MM.1S (cell line): ENCODE results near the gene UPP1.

Experiments
- CTCF ChIP-seq: fragments of 300-600 bp; sonication (generic); IDR thresholded peaks from 2 replicates; pipeline ENCODE4 v1.5.1; 2016; ENCODE audit warnings: antibody characterized with exemption, low read length, mixed read lengths
- EZH2 ChIP-seq: fragments of 300-600 bp; sonication (generic); optimal IDR thresholded peaks from 2 replicates; pipeline ENCODE3; 2017; ENCODE audit warnings: low read depth, mild to moderate bottlenecking, antibody characterized with exemption, low read length, mixed read lengths
- EZH2phosphoT487 ChIP-seq: fragments of 300-600 bp; sonication (generic); IDR thresholded peaks from 2 replicates; pipeline ENCODE4 v1.6.1; 2018; ENCODE audit warnings: antibody characterized with exemption, low read length

GRCh38 chr7:48150086-48150485, 61.0 kb downstream of the UPP1 start:
- TF ChIP-seq CTCF, result no peak
- no peak for TF ChIP-seq EZH2
- TF ChIP-seq EZH2phosphoT487, result no peak
